Adrenal gland (tissue), 12 donors: Measurements from ENCODE around the gene MAD1L1. TPM values are rescaled to one million over a fixed set of nuclear protein-coding genes. Genes with fewer than 3 reads are reported as not detected.
A peak's percentile ranks its signal among the peaks of the same experiment; 100 is the strongest.

Experiments used
- DNase-seq, 7 donors: peaks; one replicate each; pipeline ENCODE4 v3.0.0-alpha.2; 2019 to 2020
- H3K27ac ChIP-seq, 5 donors: fragments of 200-600 bp; sonication (generic) in 4 of 5; 1 replicate in 3 of 5; 2 replicates in 2 of 5; pipeline versions ENCODE4 v1.5.1 to v1.8.0; 2016 to 2020; ENCODE audit warnings: mild to moderate bottlenecking in 1 of 5
- H3K27me3 ChIP-seq: fragments of 200-600 bp; 2 replicates; pipeline ENCODE4 v1.8.0; 2021
- H3K36me3 ChIP-seq, 2 donors: fragments of 200-600 bp; replicated peaks in 1 of 2; 1 replicate in 1 of 2; 2 replicates in 1 of 2; pipeline versions ENCODE4 v1.5.1 to v1.8.0; 2018 to 2022
- H3K4me1 ChIP-seq, 2 donors: fragments of 200-600 bp; replicated peaks in 1 of 2; 1 replicate in 1 of 2; 2 replicates in 1 of 2; pipeline versions ENCODE4 v1.5.1 to v1.8.0; 2018 to 2021
- H3K4me3 ChIP-seq, 4 donors: fragments of 200-600 bp; sonication (generic) in 3 of 4; one replicate each; pipeline ENCODE4 v1.5.1; 2016 to 2018
- H3K9me3 ChIP-seq, 3 donors: fragments of 200-600 bp; sonication (generic) in 1 of 3; replicated peaks in 1 of 3; 1 replicate in 2 of 3; 2 replicates in 1 of 3; pipeline versions ENCODE4 v1.5.1 to v1.8.0; 2016 to 2021
- CTCF ChIP-seq, 6 experiments: fragments of 450-650 bp in 4 of 6; fragments of 200-600 bp in 2 of 6; sonication (generic) in 1 of 6; IDR thresholded peaks; 1 replicate in 5 of 6; 2 replicates in 1 of 6; pipeline versions ENCODE4 v1.5.1 to v1.8.0; 2016 to 2021; ENCODE audit warnings: antibody characterized with exemption in 6 of 6, mild to moderate bottlenecking in 2 of 6, moderate library complexity in 1 of 6
- POLR2A ChIP-seq, 2 donors: fragments of 450-650 bp; IDR thresholded peaks; one replicate each; pipeline ENCODE4 v1.6.1; 2017; ENCODE audit warnings: antibody characterized with exemption in 2 of 2, mild to moderate bottlenecking in 2 of 2, moderate library complexity in 1 of 2
- WGBS, 4 donors: extraction: QIAGEN DNeasy Blood & Tissue Kit in 2 of 4; methylation state at CpG; one replicate each; pipeline versions ENCODE4 v1.1.5 to v1.1.7; 2013 to 2017; 5-methylcytosine and 5-hydroxymethylcytosine counted together
- intact Hi-C, 2 donors: fragments of 100-400 bp; cut with DNase I; formaldehyde crosslinking; loops; one replicate each; pipeline versions ENCODE4 v1.14.1 to v1.15.0; 2022 to 2023
- polyA plus RNA-seq, 3 donors: library from polyadenylated mRNA; stranded (reverse); fragments of 200-250 nt in 2 of 3; fragments of 350-450 nt in 1 of 3; fragmentation: Illumina TruSeq in 1 of 3; extraction: RNeasy Lipid Tissue Mini Kit (QIAGEN cat#74804) in 1 of 3; gene quantifications; one replicate each; pipeline ENCODE4 v1.2.3, GENCODE V29; 2013 to 2014
- total RNA-seq, 9 donors: library from RNA; depleted of rRNA in 4 of 9; stranded (reverse); fragments of >200 nt in 4 of 9; fragments of 120-200 nt in 1 of 9; fragmentation: NEBNext Ultra II Directional in 1 of 9; extraction: Animal tissue kit (Norgen Biotek cat#: 25700) in 1 of 9; gene quantifications; one replicate each; pipeline versions ENCODE4 v1.1.0 to v1.2.4, GENCODE V29; 2013 to 2023
- donor health status: healthy with polysubstance abuse.
- donor health status: Bipolar disorder and iron deficiency.
- donor health status: DM: yes; HTN: yes; CAD: no.
- donor health status: DM: no; HTN: no; CAD: no.
- donor health status: DM: no; HTN: no; CAD: no.
- donor health status: DM: yes; HTN: yes; CAD: no.

Gene MAD1L1
- total and polyA plus RNA-seq, 12 donors, result 6.7 to 87.7 (median 28.9) TPM

GRCh38 chr7:1779445-1779844, 453.3 kb downstream of the MAD1L1 start:
- peak in 1 of 7 donors; percentile 11 for DNase-seq
- Histone ChIP-seq H3K27me3 (no peaks in the 10 kb centered on the region), H3K4me1 (no peaks in the 10 kb centered on the region), H3K4me3 (no peak overlapping the region), H3K27ac (no peak overlapping the region), H3K9me3 (no peaks in the 10 kb centered on the region), H3K36me3 (no peaks in the 10 kb centered on the region)
- intact Hi-C loops, result no loop called here
- 71 to 88% (median 80%) methylated on average over 14 of the region's 14 CpGs for WGBS, 4 donors
- TF ChIP-seq CTCF (IDR thresholded peaks at IDR 0.05) (no peak), POLR2A (IDR thresholded peaks at IDR 0.05) (no peak)

- no peaks in the 10 kb centered on the region for H3K4me1 ChIP-seq
- H3K36me3 ChIP-seq, result no peaks in the 10 kb centered on the region
- no peak overlapping the region for H3K27ac ChIP-seq
- DNase-seq, result peak in 1 of 7 donors; percentile 20
- H3K27me3 ChIP-seq, result no peaks in the 10 kb centered on the region
- H3K4me3 ChIP-seq, result no peak overlapping the region
- WGBS, 4 donors, result 71 to 86% (median 79%) methylated on average over 6 of the region's 6 CpGs
- intact Hi-C loops, result no loop called here
- H3K9me3 ChIP-seq, result no peaks in the 10 kb centered on the region
- TF ChIP-seq CTCF (IDR thresholded peaks at IDR 0.05) (no peak), POLR2A (IDR thresholded peaks at IDR 0.05) (no peak)
Measured at GRCh38 chr7:1777122-1777521, 455.6 kb downstream of the MAD1L1 start.

GRCh38 chr7:1775389-1775788, 457.4 kb downstream of the MAD1L1 start:
- DNase-seq, result no peak
- Histone ChIP-seq H3K27ac (no peak overlapping the region), H3K27me3 (no peaks in the 10 kb centered on the region), H3K36me3 (no peaks in the 10 kb centered on the region), H3K4me3 (no peak overlapping the region), H3K9me3 (no peaks in the 10 kb centered on the region), H3K4me1 (no peaks in the 10 kb centered on the region)
- TF ChIP-seq CTCF (IDR thresholded peaks at IDR 0.05) (no peak), POLR2A (IDR thresholded peaks at IDR 0.05) (no peak)
- intact Hi-C loops, result no loop called here
- 61 to 67% (median 64%) methylated on average over 4 of the region's 4 CpGs for WGBS, 4 donors

GRCh38 chr7:1770331-1770730, 462.4 kb downstream of the MAD1L1 start:
- DNase-seq, result peak in 1 of 7 donors; percentile 7
- intact Hi-C loops, result no loop called here
- Histone ChIP-seq H3K27ac (no peak overlapping the region), H3K4me1 (no peaks in the 10 kb centered on the region), H3K9me3 (no peaks in the 10 kb centered on the region), H3K36me3 (no peaks in the 10 kb centered on the region), H3K27me3 (no peaks in the 10 kb centered on the region), H3K4me3 (no peak overlapping the region)
- TF ChIP-seq POLR2A (IDR thresholded peaks at IDR 0.05), result no peak
- TF ChIP-seq CTCF (IDR thresholded peaks at IDR 0.05), result no peak
- 86 to 94% (median 92%) methylated on average over 6 of the region's 6 CpGs for WGBS, 4 donors
